Right lobe of liver (tissue), 6 donors: Measurements from ENCODE around the gene LRRC28. TPM values are rescaled to one million over a fixed set of nuclear protein-coding genes. Genes with fewer than 3 reads are reported as not detected.

Experiments
- ATAC-seq, 4 donors: fragments of 200-7000 bp; cut with Tn5 transposase; one replicate each; pipeline ENCODE4 v1.9.1; 2020; ENCODE audit warnings: mild to moderate bottlenecking in 4 of 4, moderate library complexity in 4 of 4
- DNase-seq, 3 donors: peaks; one replicate each; pipeline ENCODE4 v3.0.0-alpha.2; 2020
- H3K27ac ChIP-seq, 3 donors: fragments of 200-600 bp; one replicate each; pipeline ENCODE4 v1.8.0; 2022
- H3K27me3 ChIP-seq, 2 donors: fragments of 200-600 bp; one replicate each; pipeline ENCODE4 v1.8.0; 2022
- H3K36me3 ChIP-seq, 4 donors: fragments of 200-600 bp; sonication (generic) in 1 of 4; one replicate each; pipeline versions ENCODE4 v1.5.1 to v1.8.0; 2017 to 2022; ENCODE audit warnings: control low read depth in 1 of 4
- H3K4me1 ChIP-seq, 4 donors: fragments of 200-600 bp; sonication (generic) in 1 of 4; one replicate each; pipeline versions ENCODE4 v1.5.1 to v1.8.0; 2017 to 2022; ENCODE audit warnings: control low read depth in 1 of 4
- H3K4me3 ChIP-seq, 3 donors: fragments of 200-600 bp; one replicate each; pipeline ENCODE4 v1.8.0; 2022
- H3K9me3 ChIP-seq, 4 donors: fragments of 200-600 bp; sonication (generic) in 1 of 4; one replicate each; pipeline versions ENCODE4 v1.5.1 to v1.8.0; 2017 to 2022; ENCODE audit warnings: control low read depth in 1 of 4
- CTCF ChIP-seq, 4 donors: fragments of 200-600 bp in 3 of 4; fragments of 450-650 bp in 1 of 4; IDR thresholded peaks; one replicate each; pipeline versions ENCODE4 v1.5.1 to v1.8.0; 2016 to 2022; ENCODE audit warnings: antibody characterized with exemption in 4 of 4, mild to moderate bottlenecking in 2 of 4
- POLR2A ChIP-seq: fragments of 450-650 bp; IDR thresholded peaks from one replicate; pipeline ENCODE4 v1.6.1; 2017; ENCODE audit warnings: antibody characterized with exemption, mild to moderate bottlenecking
- WGBS: methylation state at CpG from one replicate; pipeline ENCODE4 v1.1.6; 2018; ENCODE audit warnings: low coverage, low lambda C conversion rate; ENCODE audit not compliant: insufficient coverage; ENCODE audit errors: missing lambda C conversion rate; 5-methylcytosine and 5-hydroxymethylcytosine counted together
- intact Hi-C, 2 donors: fragments of 100-400 bp; cut with DNase I; formaldehyde crosslinking; loops; one replicate each; pipeline versions ENCODE4 v1.11.2 to v1.14.1; 2022
- total RNA-seq, 6 experiments: library from RNA; depleted of rRNA in 2 of 6; stranded (reverse); fragments of >200 nt in 2 of 6; fragmentation: NEBNext Ultra II Directional in 3 of 6; extraction: Animal tissue kit (Norgen Biotek cat#: 25700) in 3 of 6; gene quantifications; one replicate each; pipeline versions ENCODE4 v1.1.0 to v1.2.4, GENCODE V29; 2016 to 2023
- donor health status: DM: no; HTN: yes; CAD: no.
- donor health status: DM: no; HTN: no; CAD: no.
- donor health status: DM: no; HTN: no; CAD: no.
- donor health status: DM: no; HTN: yes; CAD: no.
- donor health status: DM: no; HTN: yes; CAD: no.

LRRC28 gene
- total RNA-seq, 6 experiments from 2014 or later = 21.8 to 70.1 (median 31.9) TPM

GRCh38 chr15:99335508-99335907, 84.2 kb downstream of the LRRC28 start:
- Histone ChIP-seq H3K4me1 (peaks cover 0 to 9% (median 3%) of the 10 kb centered on the region in 4 donors), H3K4me3 (no peak overlapping the region), H3K36me3 (no peaks in the 10 kb centered on the region), H3K27me3 (no peaks in the 10 kb centered on the region), H3K27ac (no peak overlapping the region), H3K9me3 (no peaks in the 10 kb centered on the region)
- intact Hi-C loops = no loop called here
- DNase-seq (no peak), ATAC-seq (no peak)
- TF ChIP-seq POLR2A = no peak
- TF ChIP-seq CTCF (IDR thresholded peaks at IDR 0.05) = no peak

GRCh38 chr15:99336794-99337193, 85.5 kb downstream of the LRRC28 start:
- TF ChIP-seq POLR2A (no peak), CTCF (IDR thresholded peaks at IDR 0.05) (no peak)
- Histone ChIP-seq H3K4me3 (no peak overlapping the region), H3K27ac (no peak overlapping the region), H3K9me3 (no peaks in the 10 kb centered on the region), H3K27me3 (no peaks in the 10 kb centered on the region), H3K36me3 (no peaks in the 10 kb centered on the region), H3K4me1 (peaks cover 0 to 12% (median 4%) of the 10 kb centered on the region in 4 donors)
- ATAC-seq (no peak), DNase-seq (no peak)
- intact Hi-C loops = no loop called here
- 86% methylated on average over 1 of the region's 1 CpG for WGBS

GRCh38 chr15:99340347-99340746, 89.1 kb downstream of the LRRC28 start:
- ATAC-seq (peak in 3 of 4 donors; percentile 58 to 72 (median 61)), DNase-seq (no peak)
- intact Hi-C loops = no loop called here
- H3K4me3 ChIP-seq = no peak overlapping the region
- no peak for TF ChIP-seq CTCF (IDR thresholded peaks at IDR 0.05)
- no peak for TF ChIP-seq POLR2A
- H3K9me3 ChIP-seq = no peaks in the 10 kb centered on the region
- peaks cover 0 to 12% (median 4%) of the 10 kb centered on the region in 4 donors for H3K4me1 ChIP-seq
- peak overlapping the region in 1 of 3 donors; percentile 6 for H3K27ac ChIP-seq
- no peaks in the 10 kb centered on the region for H3K36me3 ChIP-seq
- no peaks in the 10 kb centered on the region for H3K27me3 ChIP-seq
- 26% methylated on average over 3 of the region's 3 CpGs for WGBS

- H3K36me3 ChIP-seq = no peaks in the 10 kb centered on the region
- H3K4me3 ChIP-seq = no peak overlapping the region
- DNase-seq (no peak), ATAC-seq (peak in 1 of 4 donors; percentile 29)
- intact Hi-C loops = no loop called here
- no peak overlapping the region for H3K27ac ChIP-seq
- peaks cover 0 to 12% (median 4%) of the 10 kb centered on the region in 4 donors for H3K4me1 ChIP-seq
- H3K9me3 ChIP-seq = no peaks in the 10 kb centered on the region
- no peaks in the 10 kb centered on the region for H3K27me3 ChIP-seq
- no peak for TF ChIP-seq POLR2A
- no peak for TF ChIP-seq CTCF (IDR thresholded peaks at IDR 0.05)
- 79% methylated on average over 1 of the region's 1 CpG for WGBS
Measured at GRCh38 chr15:99341786-99342185, 90.5 kb downstream of the LRRC28 start.

- DNase-seq (no peak), ATAC-seq (no peak)
- Histone ChIP-seq H3K27ac (no peak overlapping the region), H3K27me3 (no peaks in the 10 kb centered on the region), H3K9me3 (no peaks in the 10 kb centered on the region), H3K4me3 (no peak overlapping the region), H3K36me3 (no peaks in the 10 kb centered on the region), H3K4me1 (peaks cover 0 to 12% (median 4%) of the 10 kb centered on the region in 4 donors)
- intact Hi-C loops = no loop called here
- TF ChIP-seq POLR2A (no peak), CTCF (IDR thresholded peaks at IDR 0.05) (no peak)
Measured at GRCh38 chr15:99343208-99343607, 91.9 kb downstream of the LRRC28 start.
